ENCODE data around the gene ANAPC2.

The ANAPC2 gene

DNA sequence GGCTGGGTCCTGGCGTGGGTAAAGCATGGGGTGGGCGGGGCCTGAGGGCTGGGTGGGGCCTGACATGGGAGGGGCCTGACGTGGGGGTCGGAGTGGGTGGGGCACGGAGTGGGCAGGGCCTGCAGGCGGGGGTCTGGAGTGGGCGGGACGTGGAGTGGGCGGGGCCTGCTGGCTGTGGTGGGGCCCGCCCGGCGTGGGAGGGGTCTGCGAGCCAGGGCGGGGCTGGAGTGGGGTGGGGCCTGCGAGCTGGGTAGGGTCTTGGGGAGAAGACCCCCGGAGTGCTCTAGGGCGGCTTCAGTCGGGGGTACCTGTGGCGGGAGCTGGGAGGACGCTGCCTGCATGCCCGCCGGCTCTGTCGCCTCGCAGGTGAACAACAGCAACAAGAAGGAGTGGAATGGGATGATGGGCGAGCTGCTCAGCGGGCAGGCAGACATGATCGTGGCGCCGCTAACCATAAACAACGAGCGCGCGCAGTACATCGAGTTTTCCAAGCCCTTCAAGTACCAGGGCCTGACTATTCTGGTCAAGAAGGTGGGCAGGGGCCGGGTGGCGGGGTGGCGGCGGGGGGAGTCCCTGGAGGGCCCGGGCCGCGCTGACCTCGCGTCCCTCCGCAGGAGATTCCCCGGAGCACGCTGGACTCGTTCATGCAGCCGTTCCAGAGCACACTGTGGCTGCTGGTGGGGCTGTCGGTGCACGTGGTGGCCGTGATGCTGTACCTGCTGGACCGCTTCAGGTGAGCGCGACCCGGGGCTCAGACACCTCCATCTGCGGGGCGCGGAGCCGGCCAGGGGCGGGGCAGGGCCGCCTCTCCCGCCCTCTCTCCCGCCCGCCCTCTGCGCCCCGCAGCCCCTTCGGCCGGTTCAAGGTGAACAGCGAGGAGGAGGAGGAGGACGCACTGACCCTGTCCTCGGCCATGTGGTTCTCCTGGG, 26.5 kb downstream of the ANAPC2 start:
- DNase-seq (ENCODE audit: low read depth) = no peak

GRCh38 chr9:137160716-137161557, 27.4 kb downstream of the ANAPC2 start:
- DNase-seq (ENCODE audit: low read depth) = no peak

GRCh38 chr9:137160054-137160425, 28.3 kb downstream of the ANAPC2 start:
- no peak for DNase-seq (ENCODE audit: low read depth)

DNA sequence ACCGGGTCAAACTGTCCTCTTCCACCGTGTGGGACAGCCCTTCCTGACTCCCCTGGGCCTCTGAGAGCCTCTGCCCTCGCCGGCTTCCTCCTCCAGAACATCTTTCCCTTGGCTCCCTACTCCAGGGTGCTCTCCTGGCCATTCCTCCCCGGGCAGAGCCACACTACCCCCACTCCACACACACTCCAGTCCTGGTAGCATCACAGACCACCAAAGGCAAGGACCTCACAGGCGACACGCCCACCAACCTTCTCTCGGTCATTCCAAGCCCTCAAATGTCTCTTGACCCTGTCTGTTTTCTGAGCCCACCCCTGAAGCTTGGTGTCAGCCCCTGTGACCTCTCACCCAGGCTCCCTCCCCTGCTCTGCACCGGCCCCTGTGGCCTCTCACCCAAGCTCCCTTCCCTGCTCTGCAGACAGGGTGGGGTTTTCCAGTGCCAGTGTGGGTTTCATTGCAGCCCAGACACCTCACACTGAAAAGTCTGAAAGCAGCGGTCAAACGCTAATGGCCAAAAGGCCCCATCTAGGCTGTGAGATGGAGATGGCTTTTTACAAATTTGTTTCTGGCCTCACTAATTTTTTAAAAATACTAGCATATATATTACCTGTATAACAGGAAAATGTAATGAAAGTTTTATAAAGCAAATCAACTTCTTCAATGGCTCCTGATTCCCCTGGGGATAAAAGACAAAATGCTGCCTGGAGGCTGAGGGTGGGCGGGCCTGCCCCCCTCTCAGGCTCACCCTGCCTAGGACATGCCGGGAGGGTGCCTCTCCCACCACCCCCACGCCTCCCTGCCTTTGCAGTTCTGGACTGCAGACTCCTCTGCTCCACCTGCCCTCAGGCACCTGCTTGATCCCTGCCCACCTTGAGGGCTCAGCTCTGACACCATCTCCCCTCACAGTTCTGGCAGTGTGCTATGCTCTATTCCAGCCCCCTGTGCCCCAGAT, 29.0 kb downstream of the ANAPC2 start:
- DNase-seq (ENCODE audit: low read depth) = no peak

DNA sequence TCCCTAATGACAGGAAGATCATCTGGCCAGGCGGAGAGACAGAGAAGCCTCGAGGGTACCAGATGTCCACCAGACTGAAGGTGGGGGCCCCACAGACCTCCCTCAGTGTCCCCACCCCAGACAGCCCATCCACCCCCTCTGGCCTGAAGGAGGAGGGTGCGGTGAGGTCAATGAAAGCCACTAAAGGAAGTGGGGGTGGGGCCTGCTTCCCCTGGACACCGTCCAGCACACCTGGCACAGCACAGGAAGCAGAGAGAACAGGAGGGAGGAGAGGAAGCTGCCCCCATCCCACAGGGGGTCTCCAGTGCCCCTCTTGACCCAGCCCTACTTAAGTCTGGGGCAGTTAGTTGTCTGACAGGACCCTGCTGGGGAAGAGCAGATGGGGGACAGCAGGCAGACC, 29.7 kb downstream of the ANAPC2 start:
- no peak for DNase-seq (ENCODE audit: low read depth)

- peak; percentile 45 for DNase-seq (ENCODE audit: low read depth)
Observed at GRCh38 chr9:137157618-137158415, 30.5 kb downstream of the ANAPC2 start.

GRCh38 chr9:137156567-137157375, 31.6 kb downstream of the ANAPC2 start:
- DNase-seq (ENCODE audit: low read depth) = peak; percentile 73

DNA sequence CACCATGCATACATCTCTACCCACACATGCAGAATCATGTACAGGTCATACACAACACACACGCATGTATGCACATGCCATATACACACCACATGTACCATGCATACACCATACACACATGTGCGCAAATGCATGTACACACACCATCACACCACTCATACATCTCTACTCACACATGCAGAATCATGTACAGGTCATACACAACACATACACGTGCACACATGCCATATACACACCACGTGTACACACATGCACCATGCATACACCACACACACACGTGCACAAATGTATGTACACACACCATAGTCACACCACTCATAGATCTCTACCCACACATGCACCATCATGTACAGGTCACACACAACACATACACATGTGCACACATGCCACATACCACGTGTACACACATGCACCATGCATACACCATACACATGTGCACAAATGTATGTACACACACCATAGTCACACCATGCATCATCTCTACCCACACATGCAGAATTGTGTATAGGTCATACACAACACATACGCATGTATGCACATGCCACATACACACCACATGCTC, 35.4 kb downstream of the ANAPC2 start:
- no peak for DNase-seq (ENCODE audit: low read depth)

GRCh38 chr9:137150617-137151457, 37.5 kb downstream of the ANAPC2 start:
- peak; percentile 81 for DNase-seq (ENCODE audit: low read depth)

- DNase-seq (ENCODE audit: low read depth) = peak; percentile 83
Observed at GRCh38 chr9:137149942-137150616, 38.3 kb downstream of the ANAPC2 start.

GRCh38 chr9:137149363-137149762, 39.0 kb downstream of the ANAPC2 start:
- DNase-seq (ENCODE audit: low read depth) = no peak

DNA sequence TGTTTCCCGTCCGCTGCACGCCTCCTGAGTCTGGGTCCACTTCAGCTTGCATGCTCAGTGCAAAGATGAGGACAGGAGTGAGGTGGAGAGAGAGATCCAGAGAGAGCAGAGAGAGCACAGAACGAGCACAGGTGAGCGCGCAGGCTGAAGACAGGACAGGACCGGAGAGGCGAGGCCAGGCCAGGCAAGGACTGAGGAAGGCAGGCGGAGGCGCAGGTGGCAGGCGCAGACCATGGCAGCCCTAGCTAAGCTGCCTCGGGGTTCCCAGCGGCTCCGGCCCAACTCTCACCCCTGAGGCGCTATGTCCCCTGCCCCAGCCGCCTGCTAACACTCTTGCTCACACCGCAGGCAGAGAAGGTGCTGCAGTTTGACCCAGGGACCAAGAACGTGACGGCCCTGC, 39.7 kb downstream of the ANAPC2 start:
- no peak for DNase-seq (ENCODE audit: low read depth)

DNA sequence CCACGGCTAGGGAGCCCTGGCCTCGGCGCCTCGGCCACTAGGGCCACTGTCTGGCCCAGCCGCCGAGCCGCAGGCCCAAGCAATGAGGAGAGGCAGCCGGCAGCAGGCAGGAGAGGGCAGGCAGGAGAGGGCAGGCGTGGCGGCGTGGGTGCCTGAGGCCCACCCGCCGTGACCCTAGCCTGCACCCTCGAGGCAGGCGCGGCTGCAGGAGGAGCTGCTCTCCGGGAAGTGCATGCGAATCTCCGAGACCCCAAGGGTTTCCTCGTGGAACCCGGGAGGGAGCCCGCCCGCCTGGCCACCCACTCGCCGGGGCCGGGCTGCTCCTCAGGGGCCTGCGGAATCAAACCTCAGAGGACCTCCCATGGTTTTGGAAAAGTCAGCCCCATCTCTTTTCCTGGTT, 40.1 kb downstream of the ANAPC2 start:
- DNase-seq (ENCODE audit: low read depth) = no peak

GRCh38 chr9:137147793-137148160, 40.6 kb downstream of the ANAPC2 start:
- no peak for DNase-seq (ENCODE audit: low read depth)

DNA sequence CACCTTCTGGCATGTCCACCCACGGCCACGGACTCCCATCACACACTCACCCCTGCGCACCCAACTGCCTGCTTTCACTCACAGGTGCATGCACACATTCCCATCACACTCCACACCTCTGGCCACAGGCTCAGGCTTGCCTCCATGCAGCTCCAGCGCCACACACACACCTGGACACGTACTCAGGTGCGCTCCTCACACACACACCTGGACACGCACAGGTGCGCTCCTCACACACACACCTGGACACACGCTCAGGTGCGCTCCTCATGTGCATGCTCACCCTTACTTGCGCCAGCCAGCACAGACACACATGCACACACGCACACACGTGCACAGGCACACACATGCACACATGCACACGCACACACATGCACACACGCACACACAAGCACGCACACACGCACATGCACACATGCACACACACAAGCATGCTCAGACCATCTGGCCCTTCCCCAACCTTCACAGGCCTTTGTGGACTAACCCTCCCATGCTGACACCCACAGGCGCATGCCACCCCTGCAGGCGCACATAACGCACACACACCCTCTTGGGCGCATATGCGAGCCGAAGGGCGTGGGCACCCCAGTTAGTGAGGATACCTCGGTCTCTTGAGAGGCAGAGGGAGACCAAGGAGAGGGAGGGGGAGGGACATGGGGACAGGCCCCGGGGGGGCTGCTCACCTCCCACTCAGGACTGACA, 41.1 kb downstream of the ANAPC2 start:
- no peak for DNase-seq (ENCODE audit: low read depth)

- DNase-seq (ENCODE audit: low read depth) = no peak
Observed at GRCh38 chr9:137146527-137146918, 41.8 kb downstream of the ANAPC2 start.

GRCh38 chr9:137145731-137146526, 42.4 kb downstream of the ANAPC2 start:
- DNase-seq (ENCODE audit: low read depth) = no peak
